HepG2 (cell line): ENCODE measurements around the gene ZBTB46. TPM values are rescaled to one million over a fixed set of nuclear protein-coding genes. Genes with fewer than 3 reads are reported as not detected.

Source experiments
- ARID2 ChIP-seq: sonication (generic); formaldehyde crosslinking; IDR thresholded peaks from 2 replicates; pipeline ENCODE4 v1.8.1; 2022; ENCODE audit warnings: mild to moderate bottlenecking, missing genetic modification reagents, borderline replicate concordance
- ATF7-NPFF ChIP-seq: sonication (generic); formaldehyde crosslinking; IDR thresholded peaks from 2 replicates; pipeline ENCODE4 v1.8.1; 2023; ENCODE audit warnings: mild to moderate bottlenecking, low read depth, missing genetic modification reagents, moderate library complexity
- ATRX ChIP-seq: sonication (generic); formaldehyde crosslinking; IDR thresholded peaks from 2 replicates; pipeline ENCODE4 v1.4.0; 2020; ENCODE audit warnings: missing genetic modification reagents, borderline replicate concordance
- DPF2 ChIP-seq: sonication (generic); formaldehyde crosslinking; IDR thresholded peaks from 2 replicates; pipeline ENCODE4 v1.4.0; 2020; ENCODE audit warnings: mild to moderate bottlenecking, low read depth, missing genetic modification reagents, borderline replicate concordance
- MAZ ChIP-seq, 2 experiments: sonication (generic) in 1 of 2; formaldehyde crosslinking in 1 of 2; IDR thresholded peaks; 2 replicates each; pipeline versions ENCODE4 v1.5.0 to v1.6.1; 2012 to 2020; ENCODE audit warnings: low read depth in 2 of 2, mild to moderate bottlenecking in 2 of 2, borderline replicate concordance in 1 of 2, improper control_type of control experiment in 1 of 2, low read length in 1 of 2, missing genetic modification reagents in 1 of 2, moderate library complexity in 1 of 2
- MYNN ChIP-seq: sonication (generic); formaldehyde crosslinking; IDR thresholded peaks from 2 replicates; pipeline ENCODE4 v1.4.0; 2020; ENCODE audit warnings: mild to moderate bottlenecking, low read depth, missing genetic modification reagents
- NFYB ChIP-seq: sonication (generic); formaldehyde crosslinking; IDR thresholded peaks from 2 replicates; pipeline ENCODE4 v1.4.0; 2020; ENCODE audit warnings: missing genetic modification reagents
- REPIN1 ChIP-seq: sonication (generic); formaldehyde crosslinking; IDR thresholded peaks from 2 replicates; pipeline ENCODE4 v1.8.0; 2022; ENCODE audit warnings: missing genetic modification reagents, low read depth, mild to moderate bottlenecking, borderline replicate concordance
- SP1 ChIP-seq, 2 experiments: fragments of 450-650 bp in 1 of 2; sonication (generic) in 1 of 2; formaldehyde crosslinking in 1 of 2; IDR thresholded peaks; 2 replicates each; pipeline versions ENCODE4 v1.4.0 to v1.6.1; 2016 to 2020; ENCODE audit warnings: missing genetic modification reagents in 1 of 2
- STAG1 ChIP-seq: sonication (generic); formaldehyde crosslinking; IDR thresholded peaks from 2 replicates; pipeline ENCODE4 v1.4.0; 2020; ENCODE audit warnings: missing genetic modification reagents
- TARDBP ChIP-seq: sonication (generic); formaldehyde crosslinking; IDR thresholded peaks from 2 replicates; pipeline ENCODE4 v1.8.0; 2022; ENCODE audit warnings: mild to moderate bottlenecking, missing genetic modification reagents
- TBX2 ChIP-seq: sonication (generic); formaldehyde crosslinking; IDR thresholded peaks from 2 replicates; pipeline ENCODE4 v1.5.0; 2020; ENCODE audit warnings: missing genetic modification reagents, mild to moderate bottlenecking, borderline replicate concordance
- TCF12 ChIP-seq, 2 experiments: fragments of 450-650 bp in 1 of 2; sonication (generic) in 1 of 2; formaldehyde crosslinking in 1 of 2; IDR thresholded peaks; 2 replicates each; pipeline versions ENCODE4 v1.6.1 to v1.8.0; 2017 to 2022; ENCODE audit warnings: antibody characterized with exemption in 1 of 2, mild to moderate bottlenecking in 1 of 2, missing genetic modification reagents in 1 of 2, moderate library complexity in 1 of 2
- ZBTB38 ChIP-seq: sonication (generic); formaldehyde crosslinking; IDR thresholded peaks from 2 replicates; pipeline ENCODE4 v1.5.1; 2020; ENCODE audit warnings: mild to moderate bottlenecking, missing genetic modification reagents
- ZBTB7A ChIP-seq: sonication (generic); formaldehyde crosslinking; IDR thresholded peaks from 2 replicates; pipeline ENCODE4 v1.8.0; 2022; ENCODE audit warnings: mild to moderate bottlenecking, missing genetic modification reagents
- ZNF101 ChIP-seq: sonication (generic); formaldehyde crosslinking; IDR thresholded peaks from 2 replicates; pipeline ENCODE4 v1.4.0; 2020; ENCODE audit warnings: mild to moderate bottlenecking, low read depth, missing genetic modification reagents, borderline replicate concordance
- ZNF232 ChIP-seq: sonication (generic); formaldehyde crosslinking; IDR thresholded peaks from 2 replicates; pipeline ENCODE4 v1.4.0; 2020; ENCODE audit warnings: missing genetic modification reagents, borderline replicate concordance
- ZNF382 ChIP-seq: sonication (generic); formaldehyde crosslinking; IDR thresholded peaks from 2 replicates; pipeline ENCODE4 v1.5.0; 2020; ENCODE audit warnings: missing genetic modification reagents, mild to moderate bottlenecking, borderline replicate concordance
- ZNF749 ChIP-seq: sonication (generic); formaldehyde crosslinking; IDR thresholded peaks from 2 replicates; pipeline ENCODE4 v1.8.0; 2022; ENCODE audit warnings: mild to moderate bottlenecking, missing genetic modification reagents, moderate library complexity, borderline replicate concordance
- ZSCAN9 ChIP-seq: IDR thresholded peaks from 2 replicates; pipeline ENCODE4 v1.6.1; 2016; ENCODE audit warnings: borderline replicate concordance
- polyA plus RNA-seq, 8 experiments: library from polyadenylated mRNA; depleted of rRNA in 3 of 8; stranded (reverse) in 7 of 8; unstranded in 1 of 8; fragments of >200 nt; fragmentation: Illumina TruSeq in 4 of 8; extraction: Trizol in 4 of 8; gene quantifications; 2 replicates each; pipeline versions ENCODE4 v1.2.1 to v1.2.3, GENCODE V29; 2011 to 2016; ENCODE audit warnings: low read depth in 4 of 8, missing spikeins in 1 of 8, mixed read lengths in 1 of 8; ENCODE audit not compliant: insufficient read depth in 1 of 8
- total RNA-seq, 5 experiments: library from RNA; depleted of rRNA; stranded (reverse); fragments of >200 nt; fragmentation: Illumina TruSeq; extraction: Trizol; gene quantifications; 2 replicates each; pipeline ENCODE4 v1.2.3, GENCODE V29; 2016; ENCODE audit warnings: low read depth in 1 of 5
- TF ChIP-seq, protein P1 (sequence below): sonication (generic); formaldehyde crosslinking; IDR thresholded peaks from 2 replicates; pipeline ENCODE4 v1.4.0; 2020; ENCODE audit warnings: missing genetic modification reagents, low read depth, mild to moderate bottlenecking, borderline replicate concordance
- TF ChIP-seq, protein P2 (sequence below): sonication (generic); formaldehyde crosslinking; IDR thresholded peaks from 2 replicates; pipeline ENCODE4 v1.9.0; 2021; ENCODE audit warnings: missing genetic modification reagents, mild to moderate bottlenecking, borderline replicate concordance
- TF ChIP-seq, protein P3 (sequence below): sonication (generic); formaldehyde crosslinking; IDR thresholded peaks from 2 replicates; pipeline ENCODE4 v1.5.1; 2020; ENCODE audit warnings: mild to moderate bottlenecking, missing genetic modification reagents, moderate library complexity

Gene ZBTB46
- total and polyA plus RNA-seq, 2 of the 13 experiments (the other 11 are each of a cell fraction or from before 2014, with no cell fraction given): 1.6 to 13.5 TPM

DNA sequence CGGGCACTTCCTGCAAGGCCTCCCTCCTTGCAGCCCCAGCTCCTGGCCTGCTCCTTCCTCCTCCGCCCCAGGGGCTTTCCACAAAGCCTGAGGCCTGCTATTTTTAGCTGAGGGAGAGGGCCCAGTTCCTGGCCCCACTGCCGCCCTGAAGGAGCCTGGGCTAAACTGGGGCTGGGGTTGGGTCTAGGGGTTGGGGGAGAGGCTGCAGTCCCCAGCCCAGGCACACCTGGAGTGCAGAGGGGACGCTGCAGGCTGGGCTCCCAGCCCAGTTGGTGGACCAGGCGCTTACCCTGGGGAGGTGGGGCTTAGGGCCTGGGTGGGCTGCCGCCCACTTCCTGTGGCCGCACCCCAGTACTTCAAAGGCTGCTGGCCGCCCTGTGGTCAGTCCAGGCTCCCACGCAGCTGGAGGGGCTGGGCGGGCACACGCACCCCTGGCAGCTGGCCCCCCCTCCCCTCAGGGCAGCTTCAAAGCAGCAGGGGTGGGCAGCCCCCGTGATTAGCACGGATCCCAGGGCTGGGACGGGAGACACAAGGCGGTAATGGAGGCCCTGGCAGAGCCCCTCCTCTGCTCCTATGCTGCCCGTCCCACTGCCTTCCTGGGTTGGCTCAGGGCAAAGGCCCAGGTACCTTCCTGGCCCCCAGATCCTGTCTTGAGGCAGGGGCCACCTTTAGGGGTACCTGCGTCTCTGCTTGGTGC lies 23.2 kb upstream of the ZBTB46 start (continued):
- TF ChIP-seq ZBTB38 (CRISPR knock-in tag) (peak; percentile 73; the same call in 1 of the 2 replicates), REPIN1 (CRISPR knock-in tag) (0 out of 2 replicates have a peak, but pooled peaks have one; percentile 15), TCF12 (IDR thresholded peaks at IDR 0.05) (no peak), TCF12 (CRISPR knock-in tag; IDR thresholded peaks at IDR 0.05) (peak; percentile 2; the same call in 1 of the 2 replicates), ZNF232 (CRISPR knock-in tag) (peak; percentile 46; the same call in 1 of the 2 replicates), SP1 (IDR thresholded peaks at IDR 0.05) (no peak), SP1 (CRISPR knock-in tag; IDR thresholded peaks at IDR 0.05) (peak; percentile 75), ZNF749 (CRISPR knock-in tag) (0 out of 2 replicates have a peak, but pooled peaks have one; percentile 70), ZNF382 (CRISPR knock-in tag) (no peak), NFYB (no peak; the same call in 1 of the 2 replicates), ATRX (no peak), DPF2 (CRISPR knock-in tag) (0 out of 2 replicates have a peak, but pooled peaks have one; percentile 53), TARDBP (peak; percentile 58; the same call in 1 of the 2 replicates), TBX2 (CRISPR knock-in tag) (no peak; the same call in 1 of the 2 replicates), ARID2 (no peak), ZNF101 (peak; percentile 33; the same call in 1 of the 2 replicates), MAZ (IDR thresholded peaks at IDR 0.05; ENCODE audit: borderline replicate concordance, low read depth, low read length) (peak; percentile 33; the same call in 1 of the 2 replicates), MAZ (CRISPR knock-in tag; IDR thresholded peaks at IDR 0.05; ENCODE audit: low read depth) (no peak), ZBTB7A (peak; percentile 60; the same call in 1 of the 2 replicates), MYNN (CRISPR knock-in tag) (no peak), ATF7-NPFF (CRISPR knock-in tag) (no peak), ZSCAN9 (CRISPR knock-in tag) (peak; percentile 57; the same call in 1 of the 2 replicates), STAG1 (CRISPR knock-in tag) (peak; percentile 10; the same call in 1 of the 2 replicates)
- TF ChIP-seq, protein P1, sequence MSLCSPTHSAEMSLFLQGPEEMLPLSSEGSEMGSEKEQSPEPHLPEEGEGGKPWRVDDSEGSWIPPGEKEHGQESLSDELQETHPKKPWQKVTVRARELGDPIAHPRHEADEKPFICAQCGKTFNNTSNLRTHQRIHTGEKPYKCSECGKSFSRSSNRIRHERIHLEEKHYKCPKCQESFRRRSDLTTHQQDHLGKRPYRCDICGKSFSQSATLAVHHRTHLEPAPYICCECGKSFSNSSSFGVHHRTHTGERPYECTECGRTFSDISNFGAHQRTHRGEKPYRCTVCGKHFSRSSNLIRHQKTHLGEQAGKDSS (CRISPR knock-in tag): peak; percentile 66; the same call in 1 of the 2 replicates
- TF ChIP-seq, protein P2, sequence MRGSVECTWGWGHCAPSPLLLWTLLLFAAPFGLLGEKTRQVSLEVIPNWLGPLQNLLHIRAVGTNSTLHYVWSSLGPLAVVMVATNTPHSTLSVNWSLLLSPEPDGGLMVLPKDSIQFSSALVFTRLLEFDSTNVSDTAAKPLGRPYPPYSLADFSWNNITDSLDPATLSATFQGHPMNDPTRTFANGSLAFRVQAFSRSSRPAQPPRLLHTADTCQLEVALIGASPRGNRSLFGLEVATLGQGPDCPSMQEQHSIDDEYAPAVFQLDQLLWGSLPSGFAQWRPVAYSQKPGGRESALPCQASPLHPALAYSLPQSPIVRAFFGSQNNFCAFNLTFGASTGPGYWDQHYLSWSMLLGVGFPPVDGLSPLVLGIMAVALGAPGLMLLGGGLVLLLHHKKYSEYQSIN (CRISPR knock-in tag): no peak
- TF ChIP-seq, protein P3, sequence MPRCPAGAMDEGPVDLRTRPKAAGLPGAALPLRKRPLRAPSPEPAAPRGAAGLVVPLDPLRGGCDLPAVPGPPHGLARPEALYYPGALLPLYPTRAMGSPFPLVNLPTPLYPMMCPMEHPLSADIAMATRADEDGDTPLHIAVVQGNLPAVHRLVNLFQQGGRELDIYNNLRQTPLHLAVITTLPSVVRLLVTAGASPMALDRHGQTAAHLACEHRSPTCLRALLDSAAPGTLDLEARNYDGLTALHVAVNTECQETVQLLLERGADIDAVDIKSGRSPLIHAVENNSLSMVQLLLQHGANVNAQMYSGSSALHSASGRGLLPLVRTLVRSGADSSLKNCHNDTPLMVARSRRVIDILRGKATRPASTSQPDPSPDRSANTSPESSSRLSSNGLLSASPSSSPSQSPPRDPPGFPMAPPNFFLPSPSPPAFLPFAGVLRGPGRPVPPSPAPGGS (CRISPR knock-in tag): no peak
